Fibroblast of lung (primary cell): ENCODE measurements around the gene ATOH7. TPM values are rescaled to one million over a fixed set of nuclear protein-coding genes. Genes with fewer than 3 reads are reported as not detected.
A peak's percentile ranks its signal among the peaks of the same experiment; 100 is the strongest.

ENCODE experiments used
- DNase-seq, 2 donors: peaks; one replicate each; pipeline versions ENCODE4 v3.0.0 to v3.0.0-alpha.2; 2010; ENCODE audit warnings: low read depth in 2 of 2
- H2AFZ ChIP-seq: 2 replicates; pipeline ENCODE4 v1.5.1; 2012; ENCODE audit warnings: low read length, control low read depth, inconsistent platforms
- H3K27ac ChIP-seq: 2 replicates; pipeline ENCODE4 v1.5.1; 2011; ENCODE audit warnings: low read length, control low read depth; ENCODE audit not compliant: insufficient read depth
- H3K27me3 ChIP-seq: 2 replicates; pipeline ENCODE4 v1.5.1; 2011; ENCODE audit warnings: mild to moderate bottlenecking, low read length; ENCODE audit not compliant: control insufficient read depth, insufficient read depth
- H3K36me3 ChIP-seq: 2 replicates; pipeline ENCODE4 v1.5.1; 2011; ENCODE audit warnings: low read length; ENCODE audit not compliant: control insufficient read depth, insufficient read depth
- H3K4me1 ChIP-seq: 2 replicates; pipeline ENCODE4 v1.5.1; 2011; ENCODE audit warnings: low read length; ENCODE audit not compliant: control insufficient read depth, insufficient read depth; ENCODE audit errors: extremely low read depth
- H3K4me2 ChIP-seq: 2 replicates; pipeline ENCODE4 v1.5.1; 2011; ENCODE audit warnings: low read length, control low read depth; ENCODE audit not compliant: insufficient read depth; ENCODE audit errors: extremely low read depth
- H3K4me3 ChIP-seq, 4 experiments: fragments of 200-600 bp in 1 of 4; sonication (generic) in 1 of 4; replicated peaks in 1 of 4; 2 replicates each; pipeline ENCODE4 v1.5.1; 2011 to 2016; ENCODE audit warnings: low read length in 4 of 4, low read depth in 3 of 4, mild to moderate bottlenecking in 3 of 4, control low read depth in 2 of 4, inconsistent platforms in 1 of 4, mixed read lengths in 1 of 4; ENCODE audit not compliant: insufficient read depth in 1 of 4; ENCODE audit errors: control extremely low read depth in 1 of 4
- H3K79me2 ChIP-seq: 2 replicates; pipeline ENCODE4 v1.5.1; 2012; ENCODE audit warnings: mild to moderate bottlenecking, low read length, inconsistent platforms; ENCODE audit not compliant: control insufficient read depth, insufficient read depth
- H3K9ac ChIP-seq: 2 replicates; pipeline ENCODE4 v1.5.1; 2011; ENCODE audit warnings: mild to moderate bottlenecking, low read length, control low read depth; ENCODE audit not compliant: insufficient read depth
- H3K9me3 ChIP-seq: 2 replicates; pipeline ENCODE4 v1.5.1; 2012; ENCODE audit warnings: low read depth, low read length; ENCODE audit not compliant: control insufficient read depth, insufficient read depth
- H4K20me1 ChIP-seq: 2 replicates; pipeline ENCODE4 v1.5.1; 2011; ENCODE audit warnings: low read length; ENCODE audit not compliant: control insufficient read depth, insufficient read depth; ENCODE audit errors: extremely low read depth
- EZH2 ChIP-seq: IDR thresholded peaks from 2 replicates; pipeline ENCODE4 v1.5.1; 2012; ENCODE audit warnings: low read length, control low read depth, mild to moderate bottlenecking; ENCODE audit errors: missing control alignments
- polyA plus RNA-seq, 2 donors: library from polyadenylated mRNA; depleted of rRNA in 1 of 2; stranded (reverse) in 1 of 2; unstranded in 1 of 2; fragments of >200 nt; gene quantifications; 2 replicates each; pipeline ENCODE4 v1.2.1, GENCODE V29; 2011 to 2012; ENCODE audit warnings: missing spikeins in 1 of 2
- total RNA-seq: library from RNA; depleted of rRNA; stranded (reverse); fragments of >200 nt; gene quantifications from 2 replicates; pipeline ENCODE4 v1.2.1, GENCODE V29; 2014
- TF ChIP-seq, protein P1 (sequence below), 2 donors: IDR thresholded peaks in 1 of 2; conservative IDR thresholded peaks in 1 of 2; 1 replicate in 1 of 2; 2 replicates in 1 of 2; pipeline ENCODE4 v1.5.1; 2011 to 2012; ENCODE audit warnings: low read length in 2 of 2, control low read depth in 1 of 2, inconsistent platforms in 1 of 2, low read depth in 1 of 2, mild to moderate bottlenecking in 1 of 2

The ATOH7 gene
- total and polyA plus RNA-seq, 2 donors (not counting 1 experiment from before 2014, with no cell fraction given) = not detected

DNA sequence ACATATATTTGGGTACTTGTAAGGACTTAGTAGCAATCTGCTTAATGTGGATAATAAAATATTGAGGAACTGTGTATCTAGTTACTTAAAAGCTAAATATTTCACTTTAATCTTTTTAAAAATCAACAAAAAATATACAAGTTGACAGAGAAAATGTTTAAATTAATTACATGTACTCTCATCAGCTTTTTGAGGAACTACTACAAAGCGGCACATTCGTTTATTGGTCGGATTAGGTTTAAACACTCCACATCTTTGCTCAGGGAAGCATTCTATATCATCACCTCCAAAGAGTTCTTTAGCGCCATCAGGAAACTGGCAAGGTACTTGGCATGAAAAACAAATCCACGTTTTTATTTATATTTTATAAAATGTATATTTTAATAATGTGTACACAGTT, 1.6 kb downstream of the ATOH7 start:
- Histone ChIP-seq H3K4me3 (no peak overlapping the region), H4K20me1 (no peaks in the 10 kb centered on the region), H3K4me1 (peaks cover 2% of the 10 kb centered on the region), H3K79me2 (no peaks in the 10 kb centered on the region), H3K4me2 (no peak overlapping the region), H3K36me3 (no peaks in the 10 kb centered on the region), H3K9me3 (no peaks in the 10 kb centered on the region), H2AFZ (no peak overlapping the region), H3K9ac (no peak overlapping the region), H3K27me3 (peaks cover 14% of the 10 kb centered on the region), H3K27ac (no peak overlapping the region)
- no peak for TF ChIP-seq EZH2
- TF ChIP-seq, protein P1, sequence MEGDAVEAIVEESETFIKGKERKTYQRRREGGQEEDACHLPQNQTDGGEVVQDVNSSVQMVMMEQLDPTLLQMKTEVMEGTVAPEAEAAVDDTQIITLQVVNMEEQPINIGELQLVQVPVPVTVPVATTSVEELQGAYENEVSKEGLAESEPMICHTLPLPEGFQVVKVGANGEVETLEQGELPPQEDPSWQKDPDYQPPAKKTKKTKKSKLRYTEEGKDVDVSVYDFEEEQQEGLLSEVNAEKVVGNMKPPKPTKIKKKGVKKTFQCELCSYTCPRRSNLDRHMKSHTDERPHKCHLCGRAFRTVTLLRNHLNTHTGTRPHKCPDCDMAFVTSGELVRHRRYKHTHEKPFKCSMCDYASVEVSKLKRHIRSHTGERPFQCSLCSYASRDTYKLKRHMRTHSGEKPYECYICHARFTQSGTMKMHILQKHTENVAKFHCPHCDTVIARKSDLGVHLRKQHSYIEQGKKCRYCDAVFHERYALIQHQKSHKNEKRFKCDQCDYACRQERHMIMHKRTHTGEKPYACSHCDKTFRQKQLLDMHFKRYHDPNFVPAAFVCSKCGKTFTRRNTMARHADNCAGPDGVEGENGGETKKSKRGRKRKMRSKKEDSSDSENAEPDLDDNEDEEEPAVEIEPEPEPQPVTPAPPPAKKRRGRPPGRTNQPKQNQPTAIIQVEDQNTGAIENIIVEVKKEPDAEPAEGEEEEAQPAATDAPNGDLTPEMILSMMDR (conservative IDR thresholded peaks at IDR 0.05 in 1 of 2, IDR thresholded peaks at IDR 0.05 in 1 of 2; ENCODE audit: low read depth in 1 of 2, low read length in 2 of 2) = no peak
- DNase-seq = no peak

DNA sequence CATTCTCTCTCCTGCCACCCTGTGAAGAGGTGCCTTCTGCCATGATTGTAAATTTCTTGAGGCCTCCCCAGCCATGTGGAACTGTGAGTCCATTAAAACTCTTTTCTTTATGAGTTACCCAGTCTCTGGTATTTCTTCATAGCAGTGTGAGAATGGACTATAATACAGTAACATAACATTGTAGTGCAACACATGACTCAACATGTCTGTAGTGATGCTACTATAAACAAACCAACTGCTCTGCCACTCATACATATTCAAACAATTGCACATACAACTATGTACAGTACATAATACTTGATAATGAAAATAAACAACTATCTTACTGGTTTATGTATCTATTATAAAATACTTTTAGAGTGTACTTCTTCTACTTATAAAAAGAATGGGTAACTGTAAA, 7.1 kb downstream of the ATOH7 start:
- peak; percentile 10 to 42 for DNase-seq
- Histone ChIP-seq H3K9ac (no peak overlapping the region), H3K79me2 (no peaks in the 10 kb centered on the region), H3K36me3 (no peaks in the 10 kb centered on the region), H3K4me3 (no peak overlapping the region), H3K4me1 (no peaks in the 10 kb centered on the region), H4K20me1 (no peaks in the 10 kb centered on the region), H3K4me2 (no peak overlapping the region), H3K9me3 (no peaks in the 10 kb centered on the region), H2AFZ (no peak overlapping the region), H3K27me3 (no peaks in the 10 kb centered on the region), H3K27ac (no peak overlapping the region)
- TF ChIP-seq, protein P1 (conservative IDR thresholded peaks at IDR 0.05 in 1 of 2, IDR thresholded peaks at IDR 0.05 in 1 of 2; ENCODE audit: low read depth in 1 of 2, low read length in 2 of 2) = no peak
- no peak for TF ChIP-seq EZH2

DNA sequence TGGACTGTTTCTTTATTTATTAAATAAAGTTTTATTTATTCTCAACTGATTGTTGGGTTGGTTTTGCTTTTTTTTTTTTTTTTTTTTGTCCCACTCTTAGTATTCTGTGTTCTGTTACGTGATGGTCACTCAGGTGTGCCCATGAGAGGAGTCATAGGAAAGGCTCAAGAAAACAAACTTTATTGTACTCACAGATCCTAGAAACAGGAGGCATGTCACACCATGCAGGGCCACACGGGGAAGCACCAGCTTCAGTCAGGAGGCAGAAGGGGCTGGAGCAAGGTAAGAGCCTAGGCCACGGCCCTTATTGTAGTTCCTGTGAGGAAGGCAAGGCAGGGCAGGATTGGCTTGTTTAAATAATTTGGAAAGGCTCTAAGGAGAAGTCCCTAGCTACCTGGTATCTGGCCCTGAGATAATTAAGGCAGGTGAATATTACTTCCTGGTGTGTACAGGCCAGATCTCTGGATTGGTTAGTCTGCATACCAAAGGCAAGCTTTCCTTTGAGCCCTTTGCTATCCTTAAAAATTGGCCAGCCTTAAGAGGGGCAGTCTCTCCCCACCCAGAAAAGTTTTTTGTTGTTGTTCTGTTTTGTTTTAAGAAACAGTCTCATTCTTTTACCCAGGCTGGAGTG, 8.3 kb downstream of the ATOH7 start:
- DNase-seq = no peak
- Histone ChIP-seq H3K9me3 (no peaks in the 10 kb centered on the region), H3K9ac (no peak overlapping the region), H3K27ac (no peak overlapping the region), H3K4me3 (no peak overlapping the region), H4K20me1 (no peaks in the 10 kb centered on the region), H3K36me3 (no peaks in the 10 kb centered on the region), H3K27me3 (no peaks in the 10 kb centered on the region), H3K4me1 (no peaks in the 10 kb centered on the region), H3K79me2 (no peaks in the 10 kb centered on the region), H3K4me2 (no peak overlapping the region), H2AFZ (no peak overlapping the region)
- TF ChIP-seq EZH2 = no peak
- TF ChIP-seq, protein P1 (conservative IDR thresholded peaks at IDR 0.05 in 1 of 2, IDR thresholded peaks at IDR 0.05 in 1 of 2; ENCODE audit: low read depth in 1 of 2, low read length in 2 of 2) = no peak
